Stimulated activated CD4-positive, alpha-beta T cell treated with anti-CD3 and anti-CD28 coated beads, Interleukin-15, amount 100 ng/mL, for 1 hour (primary cell): ENCODE data around the gene ARHGEF26.
"Not testable (repeated sequence)": the region's sequence is repeated elsewhere in the genome, so short reads cannot be mapped to it uniquely, and the experiment has no call there.

Experiments used
- DNase-seq, 2 donors: peaks; one replicate each; pipeline ENCODE4 v3.0.0-alpha.2; 2020; ENCODE audit warnings: low read depth in 1 of 2, low spot score in 1 of 2

The ARHGEF26 gene, protein sequence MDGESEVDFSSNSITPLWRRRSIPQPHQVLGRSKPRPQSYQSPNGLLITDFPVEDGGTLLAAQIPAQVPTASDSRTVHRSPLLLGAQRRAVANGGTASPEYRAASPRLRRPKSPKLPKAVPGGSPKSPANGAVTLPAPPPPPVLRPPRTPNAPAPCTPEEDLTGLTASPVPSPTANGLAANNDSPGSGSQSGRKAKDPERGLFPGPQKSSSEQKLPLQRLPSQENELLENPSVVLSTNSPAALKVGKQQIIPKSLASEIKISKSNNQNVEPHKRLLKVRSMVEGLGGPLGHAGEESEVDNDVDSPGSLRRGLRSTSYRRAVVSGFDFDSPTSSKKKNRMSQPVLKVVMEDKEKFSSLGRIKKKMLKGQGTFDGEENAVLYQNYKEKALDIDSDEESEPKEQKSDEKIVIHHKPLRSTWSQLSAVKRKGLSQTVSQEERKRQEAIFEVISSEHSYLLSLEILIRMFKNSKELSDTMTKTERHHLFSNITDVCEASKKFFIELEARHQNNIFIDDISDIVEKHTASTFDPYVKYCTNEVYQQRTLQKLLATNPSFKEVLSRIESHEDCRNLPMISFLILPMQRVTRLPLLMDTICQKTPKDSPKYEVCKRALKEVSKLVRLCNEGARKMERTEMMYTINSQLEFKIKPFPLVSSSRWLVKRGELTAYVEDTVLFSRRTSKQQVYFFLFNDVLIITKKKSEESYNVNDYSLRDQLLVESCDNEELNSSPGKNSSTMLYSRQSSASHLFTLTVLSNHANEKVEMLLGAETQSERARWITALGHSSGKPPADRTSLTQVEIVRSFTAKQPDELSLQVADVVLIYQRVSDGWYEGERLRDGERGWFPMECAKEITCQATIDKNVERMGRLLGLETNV

DNA sequence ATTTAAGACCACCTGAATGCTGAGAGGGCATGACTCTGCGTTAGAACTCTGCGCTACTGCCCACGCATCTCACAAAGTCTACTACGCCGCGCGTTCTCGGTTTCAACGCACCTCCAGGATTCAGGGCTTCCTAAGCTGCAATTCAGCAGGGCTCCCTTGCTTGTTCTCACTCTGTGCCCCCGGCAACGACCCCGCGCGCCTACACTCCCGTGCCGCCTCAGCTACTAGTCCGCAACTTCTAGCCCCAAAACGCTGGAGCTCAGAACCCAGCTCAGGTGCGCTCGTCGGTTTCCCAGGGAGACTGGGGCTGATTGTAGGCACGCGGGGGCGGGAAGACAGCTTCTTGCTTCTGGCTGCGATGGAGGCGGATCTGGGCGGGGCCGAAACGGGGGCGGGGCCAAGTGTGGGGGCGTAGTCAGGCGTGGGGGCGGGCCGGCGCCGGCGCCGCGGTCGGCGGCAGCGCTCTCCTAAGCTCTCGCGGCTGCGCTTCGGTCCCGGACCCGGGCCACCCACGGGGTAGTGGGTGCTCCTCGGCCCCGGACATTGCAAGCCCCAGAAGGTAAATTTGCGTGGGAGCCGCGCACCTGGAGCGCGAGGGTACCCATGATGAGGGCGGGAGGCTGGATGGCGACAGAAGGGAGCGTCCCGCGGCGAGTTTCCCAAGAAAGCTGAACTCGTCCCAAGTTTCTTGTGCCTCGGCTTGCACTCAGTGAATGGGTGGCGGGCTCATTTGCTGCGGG is at the start of gene ARHGEF26:
Gene ARHGEF26 (plus strand): TSS at position 430 of the 740 bp plus-strand sequence. CDS start 603 bp downstream, outside the sequence.
- peak; percentile 38 to 62 for DNase-seq

DNA sequence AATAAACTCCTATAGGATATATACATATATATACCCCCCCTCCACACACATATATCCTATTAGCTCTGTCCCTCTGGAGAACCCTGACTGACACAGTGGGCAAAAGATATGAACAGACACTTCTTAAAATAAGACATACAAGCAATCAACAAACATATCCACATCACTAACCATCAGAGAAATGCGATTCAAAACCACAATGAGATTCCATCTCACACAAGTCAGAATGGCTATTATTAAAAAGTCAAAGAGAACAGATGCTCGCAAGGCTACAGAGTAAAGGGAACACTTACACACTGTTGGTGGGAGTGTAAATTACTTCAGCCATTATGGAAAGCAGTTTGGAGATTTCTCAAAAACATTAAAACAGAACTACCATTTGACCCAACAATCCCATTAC is 46.2 kb upstream of the ARHGEF26 start:
- DNase-seq = no peak

DNA sequence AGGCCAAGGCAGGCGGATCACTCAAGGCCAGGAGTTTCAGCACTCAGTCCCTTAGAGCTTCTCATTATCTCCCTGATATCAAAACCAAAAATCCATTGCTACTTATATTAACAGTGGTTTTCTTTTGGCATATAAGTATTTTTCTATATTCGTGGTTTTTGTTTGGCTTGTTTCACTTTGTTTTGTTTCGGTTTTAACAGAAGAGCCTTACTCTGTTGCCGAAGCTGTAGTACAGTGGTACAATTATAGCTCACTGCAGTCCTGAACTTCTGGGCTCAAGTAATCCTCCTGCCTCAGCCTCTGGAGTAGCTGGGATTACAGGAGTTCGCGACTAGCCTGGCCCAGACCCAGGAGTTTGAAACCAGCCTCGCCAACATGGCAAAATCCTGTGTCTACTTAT is 42.5 kb upstream of the ARHGEF26 start:
- no peak for DNase-seq

DNA sequence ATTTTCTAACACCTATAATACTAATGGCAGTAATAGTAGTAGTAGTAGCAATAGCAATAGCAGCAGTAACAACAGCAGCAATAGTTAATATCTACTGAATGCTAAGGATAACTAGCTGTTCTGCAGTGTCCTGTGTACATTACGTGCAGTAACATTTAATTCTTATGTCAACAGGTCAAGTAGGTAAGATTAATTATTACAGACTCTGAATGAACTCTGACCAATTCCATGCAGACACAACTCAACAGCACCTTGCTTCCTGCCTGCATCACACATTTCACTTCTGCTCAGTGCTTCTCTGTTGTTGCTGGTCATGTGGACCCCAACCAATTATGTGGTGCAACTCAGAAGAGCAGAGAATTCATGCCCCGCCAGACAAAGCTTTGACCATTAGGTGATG is 39.9 kb upstream of the ARHGEF26 start:
- DNase-seq = no peak

DNA sequence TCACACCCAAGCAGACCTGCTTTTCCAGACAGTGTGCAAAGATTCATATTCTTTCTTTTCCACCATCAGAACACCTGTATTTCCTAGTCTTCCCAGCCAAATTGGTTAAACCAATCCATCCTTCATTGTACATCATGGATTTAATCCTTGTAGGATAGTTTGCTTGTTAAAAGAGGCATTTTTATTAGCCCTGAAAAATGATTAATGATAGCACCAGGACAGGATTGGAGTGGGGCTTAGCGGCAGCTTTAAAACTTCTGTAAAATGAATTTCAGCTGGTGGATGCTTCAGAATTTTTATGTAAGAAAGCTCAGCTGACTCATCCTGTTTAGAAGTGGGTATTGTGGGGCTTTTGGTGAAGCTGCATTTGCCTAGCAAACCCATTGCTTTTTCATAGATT is 36.1 kb upstream of the ARHGEF26 start:
- DNase-seq = no peak

DNA sequence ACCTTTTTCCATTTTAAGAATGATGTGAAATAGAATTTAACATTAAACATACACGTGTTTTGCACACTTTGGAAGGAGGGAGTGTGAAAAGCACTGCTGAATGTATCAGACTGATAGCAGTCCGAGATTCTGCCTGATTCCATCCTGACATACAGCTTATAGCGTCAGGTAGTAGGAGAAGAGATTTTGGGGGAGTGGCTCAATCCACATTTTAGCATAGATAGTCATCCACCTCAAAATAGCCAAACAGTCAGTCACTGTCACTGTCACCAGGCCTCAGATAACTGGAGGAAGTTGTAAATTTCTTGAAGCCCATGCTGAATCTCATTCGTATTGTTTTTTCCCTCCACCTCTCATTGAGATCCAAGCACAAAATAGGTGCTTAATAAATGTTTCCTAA is 35.4 kb upstream of the ARHGEF26 start:
- no peak for DNase-seq

DNA sequence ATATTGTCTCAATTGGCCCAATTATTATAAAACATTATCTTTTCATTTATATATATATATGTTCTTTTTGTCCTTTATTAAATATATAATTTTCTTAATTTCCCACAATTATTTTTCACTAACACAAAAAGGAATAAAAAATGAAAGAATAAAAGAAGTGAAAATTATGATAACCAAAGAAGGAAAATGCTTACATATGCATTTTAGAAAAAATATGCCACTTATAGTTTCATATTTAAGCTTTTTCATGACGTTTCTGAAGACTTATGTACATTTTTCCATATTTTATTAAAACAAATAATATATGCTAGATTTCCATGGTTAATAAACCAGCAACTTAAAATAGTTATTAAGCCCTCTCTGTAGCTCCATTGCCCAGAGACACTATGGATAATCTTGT is 34.9 kb upstream of the ARHGEF26 start:
- no peak for DNase-seq

DNA sequence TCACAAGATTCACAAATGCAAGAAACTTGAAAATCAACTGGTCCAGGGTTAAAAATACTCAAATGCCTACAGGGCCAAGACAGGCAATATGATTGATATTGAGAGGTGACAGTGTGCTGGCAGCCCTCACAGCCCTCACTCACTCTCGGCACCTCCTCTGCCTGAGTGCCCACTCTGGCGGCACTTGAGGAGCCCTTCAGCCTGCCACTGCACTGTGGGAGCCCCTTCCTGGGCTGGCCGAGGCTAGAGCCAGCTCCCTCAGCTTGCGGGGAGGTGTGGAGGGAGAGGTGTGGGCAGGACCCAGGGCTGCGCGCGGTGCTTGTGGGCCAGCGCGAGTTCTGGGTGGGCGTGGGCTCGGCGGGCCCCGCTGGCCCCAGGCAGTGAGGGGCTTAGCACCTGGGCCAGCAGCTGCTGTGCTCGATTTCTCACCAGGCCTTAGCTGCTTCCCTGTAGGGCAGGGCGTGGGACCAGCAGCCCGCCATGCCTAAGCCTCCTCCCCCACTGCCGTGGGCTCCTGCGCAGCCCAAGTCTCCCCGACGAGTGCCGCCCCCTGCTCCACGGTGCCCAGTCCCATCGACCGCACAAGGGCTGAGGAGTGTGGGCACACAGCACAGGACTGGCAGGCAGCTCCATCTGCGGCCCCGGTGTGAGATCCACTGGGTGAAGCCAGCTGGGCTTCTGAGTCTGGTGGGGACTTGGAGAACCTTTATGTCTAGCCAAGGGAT is 33.3 kb upstream of the ARHGEF26 start:
- not testable (repeated sequence) for DNase-seq

DNA sequence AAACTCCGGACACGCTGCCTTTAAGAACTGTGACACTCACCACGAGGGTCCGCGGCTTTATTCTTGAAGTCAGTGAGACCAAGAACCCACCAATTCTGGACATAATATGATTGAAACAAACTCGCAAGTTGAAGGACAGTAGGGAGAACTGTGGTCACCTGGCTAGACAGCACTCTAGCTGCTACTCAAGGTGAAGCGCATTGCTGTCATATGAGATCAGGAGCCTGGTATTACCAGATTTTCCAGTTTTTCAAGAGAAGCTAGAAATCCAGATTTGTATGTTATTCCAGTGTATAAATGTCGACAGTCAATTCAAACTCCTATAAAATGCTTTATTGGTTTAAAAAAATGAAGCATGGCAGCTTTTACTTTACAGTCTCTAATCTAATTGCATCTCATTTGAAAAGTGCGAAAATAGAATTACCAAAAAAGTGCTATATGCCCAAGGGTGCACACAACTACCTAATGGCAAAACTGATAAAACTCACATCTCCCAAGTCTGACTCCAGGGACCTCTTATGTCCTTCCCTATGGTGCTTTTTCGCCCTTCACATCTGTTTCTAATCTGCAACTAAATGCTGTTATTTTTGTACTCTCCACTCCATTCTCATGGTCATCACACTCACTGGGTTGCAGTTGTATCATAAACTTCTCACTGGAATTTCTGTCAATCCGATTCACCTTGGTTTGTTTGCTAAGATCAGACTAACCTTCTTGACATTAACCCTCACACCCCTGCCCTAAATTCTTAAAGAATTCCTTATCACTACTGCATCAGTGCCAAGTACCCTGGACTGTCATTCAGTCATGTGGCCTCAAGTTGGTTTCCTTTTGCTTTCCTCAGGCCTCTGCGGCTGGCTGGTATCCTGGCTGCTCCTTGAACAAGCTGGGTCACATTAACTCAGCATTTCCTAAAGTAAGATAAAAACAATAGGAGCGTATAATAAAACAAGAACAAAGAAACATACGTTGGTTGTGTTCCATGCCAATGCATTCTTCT is 31.5 kb upstream of the ARHGEF26 start:
- DNase-seq = no peak

DNA sequence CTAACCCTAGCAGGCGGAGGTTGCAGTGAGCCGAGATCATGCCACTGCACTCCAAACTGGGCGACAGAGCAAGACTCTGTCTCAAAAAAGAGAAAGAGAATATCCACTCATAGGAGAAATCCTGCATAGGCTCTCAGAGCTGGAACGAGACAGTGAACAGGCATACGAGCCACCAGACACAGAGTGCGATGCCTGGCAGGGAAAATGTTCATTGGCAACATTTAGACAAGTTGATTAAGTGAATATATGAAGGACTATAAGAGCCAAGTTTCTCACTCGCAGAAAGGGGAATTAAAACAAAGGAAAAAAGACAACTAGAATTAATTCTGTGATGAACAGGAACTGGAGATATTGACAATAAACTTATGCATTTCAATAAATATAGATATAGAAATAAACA is 27.1 kb upstream of the ARHGEF26 start:
- no peak for DNase-seq

DNA sequence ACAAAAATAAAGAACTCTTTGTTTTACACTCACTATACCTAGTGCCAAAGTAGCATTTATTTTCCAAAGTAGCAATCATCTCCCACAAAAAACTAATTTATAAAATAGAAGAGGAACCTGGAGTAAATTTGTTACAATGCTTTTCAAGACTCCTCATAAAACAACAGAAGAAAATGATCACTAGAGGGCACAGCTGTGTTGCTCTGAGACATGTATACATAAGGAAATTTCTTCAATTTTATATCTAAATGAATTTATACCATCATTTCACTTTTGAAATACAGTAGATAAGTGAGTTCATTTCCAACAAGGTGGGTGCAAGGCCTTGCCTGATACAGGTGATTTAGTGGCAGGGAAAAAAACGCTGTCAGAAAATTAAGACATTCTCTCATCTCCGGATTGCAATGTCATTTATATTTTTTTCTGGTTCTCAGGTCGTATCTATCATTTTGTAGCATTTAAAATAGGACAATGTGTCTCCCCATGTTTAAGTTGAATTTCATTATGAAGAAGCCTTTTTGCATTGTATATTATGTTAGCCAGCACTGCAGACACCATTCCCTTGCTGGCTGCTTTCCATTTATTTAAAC is 25.3 kb upstream of the ARHGEF26 start:
- DNase-seq = no peak

DNA sequence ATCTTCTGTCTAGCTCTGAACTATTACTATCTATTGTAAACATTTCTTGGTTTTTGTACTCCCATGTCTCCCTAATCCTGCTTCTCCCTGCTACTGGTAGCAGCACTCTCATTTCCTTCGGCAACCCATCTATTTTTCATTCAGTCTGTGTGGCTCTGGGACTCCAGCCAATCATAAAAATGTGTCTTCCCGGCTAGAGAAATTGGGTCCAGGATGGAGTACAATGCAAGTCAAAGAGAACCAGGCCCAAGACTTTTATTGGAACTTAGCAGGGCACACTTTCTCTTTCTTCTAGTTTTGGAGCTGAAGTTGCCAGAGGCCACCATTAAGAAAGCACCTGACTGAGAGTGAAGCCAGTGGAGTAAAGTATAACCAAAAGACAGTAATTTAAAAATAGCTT is 22.8 kb upstream of the ARHGEF26 start:
- DNase-seq = no peak

DNA sequence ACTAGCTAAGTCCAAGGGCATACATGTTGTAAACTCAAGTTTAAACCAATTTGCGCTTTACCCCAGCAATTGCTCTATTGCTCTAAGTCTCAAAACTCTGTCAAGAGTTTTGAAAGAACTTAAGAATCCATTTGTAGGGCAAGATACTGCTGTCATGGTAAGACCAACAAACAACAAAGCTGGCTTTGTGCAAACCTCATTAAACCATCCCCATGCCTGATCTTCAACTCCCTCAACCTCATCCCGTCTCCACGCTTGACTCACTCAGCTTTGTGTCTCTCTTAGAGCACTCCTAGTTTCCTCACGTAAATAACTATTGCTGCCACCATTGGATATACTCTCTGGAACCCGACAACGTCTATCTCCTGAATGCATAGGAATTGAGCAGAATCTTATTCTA is 20.6 kb upstream of the ARHGEF26 start:
- no peak for DNase-seq

DNA sequence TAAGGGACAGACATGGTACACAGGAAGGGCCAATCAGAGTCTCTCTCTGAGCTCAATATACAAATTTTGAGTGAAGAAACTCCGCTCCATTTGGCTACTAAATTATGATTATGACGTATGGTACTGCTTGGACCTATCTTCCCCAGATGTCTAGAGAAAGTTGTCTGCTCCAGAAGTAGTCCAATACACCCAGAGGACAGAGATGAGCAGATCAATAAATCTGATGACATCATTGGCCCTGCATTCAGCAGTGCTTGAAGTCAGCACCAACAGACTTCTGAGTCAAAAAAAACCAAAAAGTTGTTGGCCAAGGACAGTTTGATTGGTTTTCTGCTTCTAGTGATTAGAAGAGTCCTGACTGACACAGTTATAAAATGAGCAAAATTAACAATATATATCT is 19.9 kb upstream of the ARHGEF26 start:
- DNase-seq = no peak

DNA sequence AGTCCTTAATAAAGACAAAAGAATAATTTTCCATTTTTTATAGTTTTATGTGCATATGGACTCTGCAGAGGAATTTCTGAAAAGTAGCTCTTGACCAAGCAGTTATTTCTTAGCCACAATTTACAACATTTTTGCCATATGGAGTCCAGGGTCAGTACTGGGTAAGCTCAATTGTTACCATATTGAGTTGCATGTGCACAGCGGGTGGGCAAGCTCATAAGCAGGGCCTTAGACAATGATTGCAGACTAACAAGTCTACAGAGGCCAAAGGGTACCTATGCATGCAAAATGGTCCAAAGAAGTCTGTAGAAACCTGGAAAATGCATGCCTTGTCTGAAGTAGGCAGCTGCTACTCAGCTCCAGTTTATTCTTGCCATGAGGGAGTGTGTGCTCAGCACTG is 19.0 kb upstream of the ARHGEF26 start:
- DNase-seq = no peak

DNA sequence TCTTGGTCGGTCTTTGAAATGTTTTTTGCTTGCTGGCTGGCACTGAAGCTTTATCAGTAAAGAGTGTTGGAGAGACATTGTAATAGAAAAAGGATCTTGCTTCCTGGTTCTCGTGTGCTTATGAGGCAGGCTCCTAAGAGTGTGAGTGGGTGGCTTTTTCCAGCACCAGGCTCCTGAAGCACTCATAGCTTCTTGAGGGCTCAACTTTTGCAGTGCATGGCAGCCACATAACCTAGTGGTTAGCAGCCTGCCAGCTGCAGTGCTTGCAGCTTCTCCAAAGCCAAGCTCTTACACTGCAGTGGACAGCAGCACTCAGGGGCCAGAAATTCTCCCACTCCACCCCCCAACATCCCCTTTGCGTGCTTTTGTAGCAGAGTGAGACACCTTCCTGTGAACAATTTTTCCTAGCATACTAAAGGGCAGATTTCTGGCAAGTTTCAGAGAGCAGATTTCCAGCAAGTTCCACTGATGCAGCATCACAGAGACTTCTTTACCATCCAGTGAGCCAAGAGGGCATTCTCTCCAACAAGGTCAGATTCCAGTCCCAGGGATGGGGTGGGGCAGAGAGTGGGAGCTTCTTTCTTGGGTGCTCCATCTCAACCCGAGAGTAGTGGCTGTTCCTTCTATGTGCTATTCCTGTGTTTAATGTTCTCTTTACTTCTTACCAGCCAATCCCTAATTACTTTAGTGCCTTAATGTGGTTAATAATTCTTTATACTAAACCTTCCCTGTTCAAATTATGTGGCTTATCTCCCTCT is 15.8 kb upstream of the ARHGEF26 start:
- DNase-seq = no peak

DNA sequence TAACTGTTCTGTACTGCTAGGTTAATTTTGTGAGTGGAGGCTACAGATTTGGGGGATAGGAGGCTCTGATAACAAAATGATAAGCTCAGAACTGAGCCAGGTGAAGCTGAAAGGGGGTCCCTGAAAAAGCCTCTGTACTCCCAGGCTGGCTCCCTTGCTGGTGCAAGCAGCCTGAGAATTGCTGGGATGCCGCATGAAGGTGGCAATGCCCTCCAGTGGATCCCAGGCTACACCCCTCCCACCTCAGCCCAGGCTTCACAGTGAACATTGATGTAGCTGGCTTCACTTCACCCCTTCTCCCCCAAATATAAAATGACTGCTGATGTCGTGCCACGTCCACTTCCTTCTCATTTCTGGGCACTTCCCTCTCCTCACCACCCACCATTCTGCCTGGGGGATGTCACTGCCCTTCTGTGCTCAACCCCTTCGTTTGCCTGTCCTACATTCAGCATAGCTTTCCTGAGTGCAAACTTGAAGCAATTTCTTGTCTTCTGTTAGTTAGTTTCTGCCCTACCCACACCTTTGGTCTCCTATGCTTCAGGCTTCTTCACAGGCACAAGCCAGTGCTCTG is 9.7 kb upstream of the ARHGEF26 start:
- DNase-seq = no peak

DNA sequence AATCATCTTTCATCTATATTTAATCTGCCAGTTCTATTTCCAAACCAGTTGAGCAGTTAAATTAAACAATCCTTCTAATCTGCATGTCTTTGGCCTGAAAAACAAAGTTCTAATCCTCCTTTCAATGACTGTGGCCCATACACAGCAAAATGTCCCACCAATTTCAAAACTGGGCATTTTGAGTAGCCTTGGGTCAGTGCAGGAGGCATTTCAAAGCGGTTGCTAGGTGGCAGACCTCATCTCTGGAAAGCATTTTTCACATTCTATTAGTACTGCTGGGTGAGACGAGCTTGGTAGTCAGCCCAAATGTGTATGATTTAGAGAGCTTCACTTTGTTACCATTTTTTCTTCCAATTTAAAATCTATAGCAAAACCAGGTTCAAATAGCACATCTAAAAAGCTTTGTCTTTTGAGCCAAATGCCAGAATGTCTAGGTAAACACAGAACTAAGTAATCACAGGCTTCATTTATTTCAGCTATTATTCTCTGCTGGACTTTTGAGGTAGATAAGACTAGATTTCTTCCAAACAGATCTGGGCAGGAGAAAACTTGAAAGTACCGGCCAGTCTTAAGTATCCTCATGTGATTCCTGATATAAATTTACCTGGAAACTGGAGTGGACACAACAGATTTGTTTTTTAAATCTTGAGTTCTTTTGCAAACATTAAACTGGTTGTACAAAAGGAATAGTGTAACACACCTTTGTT is 8.9 kb upstream of the ARHGEF26 start:
- no peak for DNase-seq
